NCI-H2196 treated with DMSO at 0.1 percent for 48 hours (cell line): Measurements from ENCODE around the gene EGFR.

ENCODE experiments used
- DNase-seq: peaks from one replicate; lab custom pipeline; 2025; ENCODE audit not compliant: unreplicated experiment; lab: John Stamatoyannopoulos, UW

Gene EGFR

DNA sequence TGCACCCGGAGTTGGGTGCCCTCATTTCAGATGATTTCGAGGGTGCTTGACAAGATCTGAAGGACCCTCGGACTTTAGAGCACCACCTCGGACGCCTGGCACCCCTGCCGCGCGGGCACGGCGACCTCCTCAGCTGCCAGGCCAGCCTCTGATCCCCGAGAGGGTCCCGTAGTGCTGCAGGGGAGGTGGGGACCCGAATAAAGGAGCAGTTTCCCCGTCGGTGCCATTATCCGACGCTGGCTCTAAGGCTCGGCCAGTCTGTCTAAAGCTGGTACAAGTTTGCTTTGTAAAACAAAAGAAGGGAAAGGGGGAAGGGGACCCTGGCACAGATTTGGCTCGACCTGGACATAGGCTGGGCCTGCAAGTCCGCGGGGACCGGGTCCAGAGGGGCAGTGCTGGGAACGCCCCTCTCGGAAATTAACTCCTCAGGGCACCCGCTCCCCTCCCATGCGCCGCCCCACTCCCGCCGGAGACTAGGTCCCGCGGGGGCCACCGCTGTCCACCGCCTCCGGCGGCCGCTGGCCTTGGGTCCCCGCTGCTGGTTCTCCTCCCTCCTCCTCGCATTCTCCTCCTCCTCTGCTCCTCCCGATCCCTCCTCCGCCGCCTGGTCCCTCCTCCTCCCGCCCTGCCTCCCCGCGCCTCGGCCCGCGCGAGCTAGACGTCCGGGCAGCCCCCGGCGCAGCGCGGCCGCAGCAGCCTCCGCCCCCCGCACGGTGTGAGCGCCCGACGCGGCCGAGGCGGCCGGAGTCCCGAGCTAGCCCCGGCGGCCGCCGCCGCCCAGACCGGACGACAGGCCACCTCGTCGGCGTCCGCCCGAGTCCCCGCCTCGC is at the start of gene EGFR:
Gene EGFR, plus strand, starts transcription at position 657 of the 830 bp plus-strand sequence. CDS start 261 bp downstream, outside the sequence.
- DNase-seq, result peak; percentile 56

DNA sequence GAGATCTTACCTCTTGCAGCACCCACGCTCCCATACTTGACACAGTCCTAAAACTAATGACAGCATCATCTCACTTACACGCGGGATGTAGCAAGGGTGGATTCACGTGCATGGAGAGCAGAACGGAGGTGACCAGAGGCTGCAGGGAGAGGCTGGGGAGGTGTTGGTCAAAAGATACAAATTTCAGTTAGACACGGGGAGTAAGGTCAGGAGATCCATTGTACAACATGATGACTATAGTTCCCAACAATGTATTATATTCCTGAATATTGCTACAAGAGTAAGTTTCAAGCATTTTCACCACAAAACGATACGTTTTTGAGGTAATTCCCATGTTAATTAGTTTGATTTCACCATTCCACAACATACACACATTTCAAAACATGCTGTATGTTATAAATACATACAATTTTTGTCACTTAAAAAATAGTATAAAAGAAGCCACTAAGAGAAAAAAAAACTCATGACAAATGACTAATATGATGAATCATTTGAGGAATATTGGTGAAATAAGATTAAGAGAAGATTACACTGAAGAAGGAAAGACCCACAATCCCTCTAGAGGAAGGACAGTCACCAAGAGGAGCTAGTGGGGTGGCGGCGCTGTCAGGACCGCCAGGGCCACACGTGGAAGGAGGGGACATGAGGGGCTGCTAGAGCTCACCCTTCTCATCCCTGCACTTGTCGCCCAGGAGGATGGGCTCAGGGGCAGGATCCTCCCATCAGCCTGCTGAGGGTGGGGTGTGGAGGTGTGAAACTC is 49.4 kb upstream of the EGFR start:
- no peak for DNase-seq

DNA sequence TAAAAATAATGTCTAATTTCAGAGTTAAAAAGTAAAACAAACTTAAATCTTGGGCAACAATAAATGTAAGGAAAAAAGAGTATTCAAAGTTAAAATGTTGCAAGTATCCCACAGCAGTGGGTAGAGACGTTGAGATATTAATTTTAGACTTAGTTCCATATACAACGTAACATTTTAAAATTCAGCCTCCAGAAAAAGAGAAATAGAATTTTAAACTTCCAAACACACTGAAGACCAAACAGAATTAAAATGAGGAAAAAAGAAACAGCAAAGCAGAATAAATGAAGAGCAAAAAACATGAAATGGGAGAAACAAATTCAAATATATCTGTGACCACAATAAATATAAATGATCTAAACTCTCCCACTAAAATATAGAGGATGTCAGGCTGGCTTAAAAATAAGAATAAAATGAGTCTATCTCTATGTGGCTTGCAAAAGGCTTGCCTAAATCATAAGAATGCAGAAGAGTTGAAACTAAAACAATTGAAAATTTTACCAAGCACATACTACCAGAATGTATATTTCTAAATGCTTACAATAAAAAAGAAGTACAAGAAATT is 46.0 kb upstream of the EGFR start:
- DNase-seq, result no peak

DNA sequence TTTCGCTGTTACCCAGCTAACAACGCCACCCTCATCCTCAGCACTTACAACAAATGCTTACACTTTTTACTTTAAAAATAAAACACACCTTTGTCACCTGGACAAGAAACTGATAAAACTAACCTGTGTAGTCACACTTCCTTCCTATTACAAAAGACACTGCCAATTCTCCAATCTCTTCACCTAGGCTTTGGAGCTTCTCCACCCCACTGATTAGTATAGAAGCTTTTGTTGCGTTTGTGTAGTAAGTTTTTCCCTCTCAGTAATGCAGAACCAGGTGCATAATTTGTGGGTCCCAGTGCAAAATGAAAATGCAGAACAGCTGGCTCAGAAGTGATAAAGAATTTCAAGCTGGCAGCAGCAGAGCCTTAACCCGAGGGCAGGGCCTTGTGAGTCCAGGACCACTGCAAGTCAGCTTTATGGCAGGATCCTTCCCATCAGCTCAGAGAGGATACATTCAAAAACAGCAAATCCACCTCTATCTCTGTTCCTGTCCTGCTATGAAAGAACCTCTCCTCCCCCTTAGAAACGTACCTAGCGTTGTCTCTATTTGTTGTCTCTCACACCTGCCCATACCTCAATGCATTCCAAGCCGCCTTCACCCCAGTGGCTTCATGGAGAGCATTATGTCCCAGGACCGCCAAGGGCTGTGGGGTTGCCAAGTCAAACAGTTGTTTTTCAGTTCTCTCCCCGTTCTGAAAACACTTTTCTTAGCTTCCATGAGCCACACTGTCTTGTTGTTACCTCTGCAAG is 40.3 kb upstream of the EGFR start:
- no peak for DNase-seq

DNA sequence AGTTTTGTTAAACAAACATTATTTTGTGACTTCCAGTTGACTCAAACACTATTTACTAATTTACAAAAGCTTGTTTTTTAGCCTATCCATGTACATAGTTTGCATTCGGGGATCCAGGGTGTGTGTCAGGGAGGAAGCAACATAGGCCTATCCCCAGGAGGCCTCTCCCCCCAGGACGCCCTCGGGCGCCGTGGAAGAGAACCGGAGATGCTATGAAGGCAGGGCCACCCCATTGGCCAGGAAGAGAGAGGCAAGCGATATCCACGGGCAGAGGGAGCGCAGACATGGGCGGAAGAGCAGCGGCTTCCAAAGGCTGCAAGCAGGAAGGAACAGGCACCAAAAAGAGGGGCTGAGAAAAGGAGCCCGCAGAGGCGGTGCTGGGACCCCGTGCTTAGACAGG is 38.3 kb upstream of the EGFR start:
- no peak for DNase-seq

DNA sequence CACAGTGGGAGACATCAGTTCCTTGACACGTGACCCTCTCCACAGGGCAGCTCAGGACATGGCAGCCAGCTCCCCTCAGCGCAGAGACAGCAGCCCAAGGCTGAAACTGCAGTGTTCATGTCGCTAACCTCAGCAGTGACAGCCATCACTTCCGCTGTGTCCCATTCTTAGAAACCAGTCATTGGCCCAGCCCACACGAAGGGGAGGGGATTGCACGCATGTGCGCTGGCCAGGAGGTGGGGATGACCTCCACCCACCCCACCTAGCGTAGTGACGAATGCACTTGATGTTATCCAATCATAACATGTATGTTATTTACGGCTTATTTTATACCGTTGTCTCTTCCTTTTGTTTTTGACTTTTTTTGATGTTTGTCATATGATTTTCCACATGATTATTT is 36.9 kb upstream of the EGFR start:
- no peak for DNase-seq

DNA sequence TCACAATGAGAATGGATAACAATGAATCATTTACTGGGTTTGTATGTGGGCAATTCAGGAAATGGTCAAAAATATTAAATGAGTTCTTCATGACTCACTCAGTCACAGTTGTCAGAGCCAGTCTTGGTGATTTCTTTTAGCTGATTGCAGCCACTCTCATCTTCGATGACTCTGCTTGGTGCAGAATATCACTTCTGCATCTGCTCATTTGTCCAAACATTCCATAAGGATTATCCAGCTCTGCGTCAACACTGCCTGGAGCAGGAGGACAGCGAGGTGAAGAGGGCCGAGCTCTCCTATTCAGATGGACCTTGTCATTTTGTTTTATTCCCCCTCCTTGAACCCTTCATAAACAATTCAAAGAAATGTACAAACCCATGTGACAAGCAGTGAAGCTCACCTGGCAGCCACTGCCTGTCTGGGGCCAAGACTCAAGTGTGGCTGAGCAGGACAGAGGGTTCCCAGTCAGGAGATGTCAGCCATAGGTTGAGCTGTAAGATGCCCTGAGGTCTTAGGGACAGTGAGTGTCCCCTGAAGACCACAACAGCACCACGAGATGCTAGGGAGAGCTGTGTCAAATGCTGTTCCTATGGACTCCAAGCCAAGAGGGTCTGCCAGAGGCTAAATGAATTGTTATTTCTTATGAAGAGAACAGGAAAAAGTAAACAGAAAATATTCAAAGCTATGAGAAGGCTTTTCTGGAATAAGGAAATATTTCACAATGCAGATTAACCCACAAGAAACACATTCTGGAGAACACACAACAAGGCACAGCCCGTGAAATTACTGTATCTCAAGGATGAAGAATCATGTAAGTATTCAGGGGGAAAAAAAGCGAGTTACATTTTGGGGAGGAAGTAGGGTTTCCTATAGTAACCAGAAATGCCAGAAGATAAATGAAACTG is 33.1 kb upstream of the EGFR start:
- no peak for DNase-seq

DNA sequence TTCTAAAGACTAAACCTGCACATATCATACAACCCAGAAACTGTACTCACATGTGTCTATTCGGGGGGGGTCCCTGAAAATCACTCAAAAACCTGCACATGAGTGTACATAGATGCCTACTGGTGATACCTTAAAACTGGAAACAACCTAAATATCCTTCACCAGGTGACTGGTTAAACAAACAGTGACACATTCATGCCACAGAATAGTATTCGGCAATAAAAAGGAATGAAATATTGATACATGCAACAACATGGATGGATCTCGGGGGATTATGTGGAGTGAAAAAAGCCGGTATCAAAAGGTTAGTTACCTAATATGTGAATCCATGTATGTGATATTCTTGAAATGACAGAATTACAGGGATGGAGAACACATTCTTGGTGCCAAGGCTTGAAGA is 32.1 kb upstream of the EGFR start:
- DNase-seq, result no peak

DNA sequence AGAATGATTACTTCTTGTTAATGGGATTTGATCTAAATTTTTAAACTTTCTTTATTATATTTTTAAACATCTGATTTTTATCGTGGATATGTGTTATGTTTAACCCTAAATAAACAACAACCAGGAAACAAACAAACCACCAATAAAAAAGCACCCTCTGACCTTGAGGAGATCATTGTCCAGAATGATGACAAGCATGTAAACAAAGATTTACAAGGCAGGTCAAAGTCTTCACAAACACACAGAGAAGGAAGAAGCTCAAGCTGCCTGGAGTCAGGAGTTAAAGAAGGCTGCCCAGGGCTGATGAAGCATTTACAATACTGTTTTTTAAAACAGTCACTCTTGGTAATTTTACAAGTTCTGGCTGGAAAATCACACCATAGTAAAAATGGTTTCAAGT is 31.0 kb upstream of the EGFR start:
- no peak for DNase-seq

DNA sequence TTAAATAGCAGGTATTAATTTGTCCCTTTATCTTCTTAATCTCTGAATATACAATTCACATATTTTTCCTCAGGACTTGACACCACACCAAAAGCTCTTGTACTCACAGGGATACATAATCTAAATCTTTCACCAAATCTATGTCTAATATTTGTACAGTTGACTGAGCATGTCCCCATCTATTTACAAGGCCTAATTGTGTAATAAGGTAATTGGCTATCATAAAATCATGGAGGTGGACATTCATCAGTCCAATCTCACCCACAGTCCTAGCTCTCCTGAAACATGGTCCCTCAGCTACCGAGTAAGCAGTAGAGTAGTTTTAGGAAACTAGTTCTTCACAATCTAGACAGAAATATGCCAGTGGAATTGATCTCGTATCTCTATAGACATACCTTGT is 30.3 kb upstream of the EGFR start:
- DNase-seq, result no peak

DNA sequence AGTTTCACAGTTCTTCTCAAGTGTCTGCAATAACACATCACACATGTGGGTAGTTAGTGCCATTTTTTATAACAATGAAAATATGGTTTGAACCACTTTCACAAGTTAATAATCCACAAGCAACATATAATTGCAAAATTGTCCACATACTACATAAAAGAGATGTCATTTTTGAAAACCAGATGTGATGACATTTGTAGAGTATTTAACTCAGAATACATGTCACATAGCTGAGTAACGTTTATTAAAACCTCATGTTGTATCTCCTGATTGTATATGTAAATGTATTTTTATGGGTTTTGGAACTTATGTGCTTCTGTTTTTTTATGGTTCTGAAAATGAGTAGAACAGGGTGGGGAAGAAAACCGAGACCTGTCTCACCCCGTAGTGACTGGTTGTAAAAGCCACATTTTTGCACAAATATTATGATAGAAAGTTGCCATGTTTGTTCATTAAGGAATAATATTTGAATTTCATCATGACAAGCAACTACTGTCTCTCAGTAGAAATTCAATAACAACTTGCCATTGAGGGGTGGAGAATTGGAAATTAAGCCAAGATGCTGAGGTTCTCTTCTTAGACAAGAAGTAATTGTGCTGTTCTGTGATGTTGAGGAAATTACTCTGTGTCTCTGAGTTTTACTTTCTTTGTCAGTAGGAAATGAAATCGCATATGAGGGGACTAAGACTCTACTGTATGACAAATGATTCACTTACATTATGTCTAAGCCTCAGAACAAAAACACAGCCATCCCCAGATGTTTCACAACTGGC is 29.2 kb upstream of the EGFR start:
- DNase-seq, result no peak

DNA sequence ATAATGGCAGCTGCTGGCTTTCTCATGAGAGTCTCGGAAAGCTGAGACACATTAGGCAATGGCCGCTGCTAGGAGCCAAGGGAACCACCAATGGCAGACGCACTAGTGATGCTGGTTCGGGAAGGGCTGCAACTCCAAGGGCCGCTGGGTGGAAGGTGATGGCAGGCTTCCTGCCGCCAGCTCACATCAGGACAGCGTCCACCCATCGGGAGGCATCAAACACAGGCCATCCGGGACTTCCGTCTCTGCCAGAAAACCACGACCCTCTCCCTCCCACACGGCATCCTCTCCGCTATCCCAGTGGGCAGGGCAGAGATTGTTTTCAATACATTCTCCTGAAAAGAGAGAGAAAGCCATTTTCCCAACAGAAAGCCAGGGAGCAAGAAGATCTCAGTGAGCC is 27.5 kb upstream of the EGFR start:
- DNase-seq, result no peak

DNA sequence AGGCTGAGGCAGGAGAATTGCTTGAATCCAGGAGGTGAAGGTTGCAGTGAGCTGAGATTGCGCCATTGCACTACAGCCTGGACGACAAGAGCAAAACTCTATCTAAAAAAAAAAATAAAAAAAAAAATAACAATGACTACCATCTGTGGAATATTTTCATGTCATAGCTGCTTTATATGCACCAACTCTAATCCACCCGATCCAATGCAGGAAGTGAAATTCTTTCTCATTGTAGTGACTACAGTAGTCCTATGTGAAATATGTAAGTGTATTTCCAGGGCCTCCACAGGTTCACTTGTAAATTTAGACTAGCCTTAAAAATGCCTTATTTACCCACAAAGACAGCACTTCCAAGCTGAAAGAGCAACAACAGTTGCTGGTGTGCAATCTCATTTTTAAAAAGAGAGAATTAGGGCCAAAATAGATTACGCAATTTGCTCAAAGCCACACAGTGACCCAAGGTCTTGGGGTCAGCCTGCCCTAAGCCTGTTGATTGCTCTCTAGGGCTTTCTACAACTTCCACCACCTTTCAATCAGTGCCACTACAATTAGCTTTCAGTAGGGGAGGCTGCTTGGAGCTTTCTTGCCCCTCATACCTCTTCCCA is 25.8 kb upstream of the EGFR start:
- DNase-seq, result no peak

DNA sequence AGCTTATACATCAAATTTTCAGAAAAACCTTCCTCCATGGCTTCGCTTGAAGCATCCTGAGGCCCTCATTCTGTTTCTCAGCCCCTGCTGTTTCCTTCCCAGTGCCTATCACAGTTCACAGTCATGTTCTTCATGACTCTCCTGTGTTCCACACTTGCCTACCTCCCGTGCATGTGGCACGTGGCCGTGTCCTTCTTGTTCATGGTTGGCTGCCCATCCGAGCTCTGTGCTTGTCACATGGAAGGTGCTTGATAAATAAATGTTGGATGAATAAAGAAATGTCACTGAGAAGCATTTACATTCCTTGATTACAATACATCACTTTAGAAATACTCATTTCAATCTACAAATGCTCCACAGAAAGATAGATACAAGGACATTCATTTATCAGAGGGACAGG is 23.7 kb upstream of the EGFR start:
- DNase-seq, result no peak

DNA sequence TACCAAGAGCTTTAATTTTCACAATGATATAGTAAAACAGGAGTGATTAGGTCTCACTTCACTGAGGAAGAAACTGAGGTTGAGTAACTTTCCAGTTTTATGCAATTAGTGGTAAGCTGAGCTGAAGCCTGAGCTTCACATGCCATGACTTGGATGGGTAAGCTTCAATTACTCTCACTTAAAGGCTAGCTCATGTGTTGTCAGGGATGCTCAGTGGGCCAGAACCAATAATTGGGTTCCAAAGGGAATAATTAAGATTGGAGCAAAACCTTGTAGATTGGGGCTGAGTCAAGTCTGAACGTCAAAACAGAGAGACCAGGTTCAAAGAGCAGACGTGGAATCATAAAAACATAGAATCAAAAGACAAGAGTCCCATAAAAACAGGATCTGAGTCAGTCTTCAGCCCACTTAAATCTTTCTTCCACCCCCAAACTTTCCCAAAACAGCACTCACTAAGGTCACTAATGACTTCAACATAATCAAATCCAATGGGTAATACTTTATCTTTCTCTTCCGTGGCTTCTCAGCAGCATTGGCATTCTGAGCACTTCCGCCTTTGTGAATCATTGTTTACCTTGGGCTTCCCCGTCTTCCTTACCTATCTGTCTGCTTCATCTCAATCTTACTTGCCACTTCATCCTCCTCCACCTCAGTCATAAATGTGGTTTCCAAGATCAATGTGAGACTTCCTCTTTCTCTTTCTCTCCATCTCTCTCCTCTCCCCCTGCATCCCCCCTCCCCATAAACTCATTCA is 23.0 kb upstream of the EGFR start:
- DNase-seq, result no peak

DNA sequence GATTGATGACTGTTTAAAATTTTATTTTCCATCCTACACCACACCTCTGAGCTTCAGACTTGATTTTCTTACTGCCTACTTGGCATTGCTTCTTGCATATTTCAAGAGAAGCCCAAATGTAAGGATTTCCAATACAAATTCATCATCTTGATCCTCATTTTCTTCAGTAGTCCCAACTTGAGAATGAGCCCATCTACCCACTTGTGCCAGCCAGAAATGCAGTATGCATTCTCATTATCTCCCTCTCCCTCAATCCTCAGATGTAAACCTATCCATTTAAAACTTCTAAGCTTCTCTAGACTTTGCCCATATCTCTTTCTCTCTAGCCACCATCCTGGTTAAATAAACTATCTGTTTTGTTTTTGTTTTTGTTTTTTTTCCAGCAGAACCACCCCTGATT is 22.4 kb upstream of the EGFR start:
- no peak for DNase-seq

DNA sequence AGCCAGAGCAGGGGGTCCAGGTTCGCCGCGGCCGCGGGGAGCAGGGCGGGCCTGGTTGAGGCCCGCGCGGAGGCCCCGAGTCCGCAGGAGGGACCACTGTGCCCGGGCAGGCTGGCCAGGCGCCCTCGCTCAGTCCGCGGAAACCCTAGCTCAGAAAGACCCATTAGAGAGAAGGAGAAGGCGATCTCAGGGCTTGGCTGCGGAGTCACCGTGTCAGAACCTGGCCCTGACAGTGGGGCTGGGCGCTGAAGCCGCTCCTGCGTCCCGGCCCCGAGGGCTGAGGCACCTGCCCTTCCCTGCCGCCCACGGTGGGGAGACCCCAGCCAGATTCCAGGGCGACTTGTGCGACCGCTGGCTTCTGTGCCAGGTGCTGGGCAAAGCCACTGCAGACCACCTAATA is 14.2 kb upstream of the EGFR start:
- no peak for DNase-seq

DNA sequence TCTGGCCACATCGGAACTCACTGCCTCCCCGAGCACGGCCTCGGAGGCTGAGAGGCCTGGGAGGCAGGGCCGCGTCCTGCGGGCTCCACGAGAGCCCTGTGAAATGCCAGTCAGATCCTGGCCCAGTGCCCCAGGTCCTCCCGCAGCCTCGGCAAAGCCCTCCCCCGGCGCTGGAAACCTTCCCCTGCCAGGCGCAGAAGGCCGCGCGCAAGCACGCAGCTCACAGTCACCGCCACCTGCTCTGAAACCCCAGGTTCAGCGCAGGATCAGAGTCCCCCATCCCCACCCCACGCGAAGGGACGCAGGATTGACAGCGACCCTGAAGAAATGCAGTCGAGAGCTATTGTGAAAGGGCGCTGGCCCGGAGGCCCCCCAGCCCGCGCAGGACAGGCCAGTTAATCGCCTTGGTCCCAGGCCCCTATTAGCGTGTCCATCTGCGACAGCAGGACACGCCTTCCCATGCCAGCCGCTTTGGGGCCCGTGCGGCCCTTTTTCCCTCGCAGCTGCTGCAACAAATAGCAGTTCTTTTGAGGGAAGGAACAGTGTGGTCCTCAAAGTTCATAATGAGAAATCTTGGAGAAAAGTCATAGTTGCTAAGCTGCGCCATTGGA is 13.5 kb upstream of the EGFR start:
- no peak for DNase-seq
